Upper lobe of left lung (tissue), 4 donors: Measurements from ENCODE around the gene RPL22.

ENCODE experiments used
- EP300 ChIP-seq, 4 donors: sonication (generic); formaldehyde crosslinking; IDR thresholded peaks; one replicate each; pipeline ENCODE4 v1.5.1; 2017; ENCODE audit warnings: antibody characterized with exemption in 4 of 4, control low read depth in 2 of 4
- POLR2A ChIP-seq, 4 donors: fragments of 450-650 bp; IDR thresholded peaks; one replicate each; pipeline ENCODE4 v1.5.1; 2016 to 2017; ENCODE audit warnings: antibody characterized with exemption in 4 of 4, mild to moderate bottlenecking in 2 of 4
- POLR2AphosphoS5 ChIP-seq, 2 donors: sonication (generic); formaldehyde crosslinking; IDR thresholded peaks; one replicate each; pipeline ENCODE4 v1.5.1; 2017; ENCODE audit warnings: antibody characterized with exemption in 2 of 2
- TF ChIP-seq, protein P1 (sequence below), 6 experiments: fragments of 450-650 bp in 4 of 6; fragments of 200-600 bp in 2 of 6; sonication (generic) in 2 of 6; IDR thresholded peaks; one replicate each; pipeline ENCODE4 v1.5.1; 2016 to 2019; ENCODE audit warnings: antibody characterized with exemption in 6 of 6

DNA sequence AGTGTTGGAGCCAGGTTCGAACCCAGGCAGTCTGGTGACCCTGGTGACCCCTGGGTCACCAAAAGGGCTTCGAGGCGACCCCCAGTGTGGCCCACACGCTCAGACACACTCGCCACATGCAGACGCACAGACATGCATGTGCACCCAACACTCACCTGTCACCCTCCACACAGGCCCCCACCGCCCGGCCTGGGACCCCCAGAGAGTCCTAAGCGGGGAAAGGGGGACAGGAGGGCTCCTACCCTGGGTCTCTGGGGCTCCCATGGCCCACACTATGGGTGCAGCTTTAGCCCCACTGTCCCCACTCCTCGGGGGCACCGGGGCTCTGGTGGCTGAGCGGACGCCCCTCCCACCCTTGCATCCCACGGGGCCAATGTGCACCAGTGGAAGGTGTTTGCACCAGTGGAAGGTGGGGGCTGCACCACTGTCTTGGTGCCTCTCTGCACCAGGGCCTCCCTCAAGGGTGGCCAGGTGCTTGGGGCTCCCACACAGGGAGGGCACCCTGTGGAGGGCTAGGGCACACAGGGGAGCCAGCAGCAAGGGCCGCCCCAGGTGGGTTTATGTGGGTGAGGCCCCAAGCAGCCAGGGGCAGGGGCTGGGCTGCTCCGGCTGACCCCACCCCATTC lies 29.2 kb downstream of the RPL22 start:
- TF ChIP-seq, protein P1, sequence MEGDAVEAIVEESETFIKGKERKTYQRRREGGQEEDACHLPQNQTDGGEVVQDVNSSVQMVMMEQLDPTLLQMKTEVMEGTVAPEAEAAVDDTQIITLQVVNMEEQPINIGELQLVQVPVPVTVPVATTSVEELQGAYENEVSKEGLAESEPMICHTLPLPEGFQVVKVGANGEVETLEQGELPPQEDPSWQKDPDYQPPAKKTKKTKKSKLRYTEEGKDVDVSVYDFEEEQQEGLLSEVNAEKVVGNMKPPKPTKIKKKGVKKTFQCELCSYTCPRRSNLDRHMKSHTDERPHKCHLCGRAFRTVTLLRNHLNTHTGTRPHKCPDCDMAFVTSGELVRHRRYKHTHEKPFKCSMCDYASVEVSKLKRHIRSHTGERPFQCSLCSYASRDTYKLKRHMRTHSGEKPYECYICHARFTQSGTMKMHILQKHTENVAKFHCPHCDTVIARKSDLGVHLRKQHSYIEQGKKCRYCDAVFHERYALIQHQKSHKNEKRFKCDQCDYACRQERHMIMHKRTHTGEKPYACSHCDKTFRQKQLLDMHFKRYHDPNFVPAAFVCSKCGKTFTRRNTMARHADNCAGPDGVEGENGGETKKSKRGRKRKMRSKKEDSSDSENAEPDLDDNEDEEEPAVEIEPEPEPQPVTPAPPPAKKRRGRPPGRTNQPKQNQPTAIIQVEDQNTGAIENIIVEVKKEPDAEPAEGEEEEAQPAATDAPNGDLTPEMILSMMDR (IDR thresholded peaks at IDR 0.05): no peak
- no peak for TF ChIP-seq POLR2AphosphoS5 (IDR thresholded peaks at IDR 0.05)
- no peak for TF ChIP-seq POLR2A (IDR thresholded peaks at IDR 0.05)
- TF ChIP-seq EP300 (IDR thresholded peaks at IDR 0.05): no peak
